B cell (primary cell): Measurements from ENCODE around the gene RSPH3.

ENCODE experiments used
- EZH2 ChIP-seq: IDR thresholded peaks from 2 replicates; pipeline ENCODE4 v1.6.1; 2012; ENCODE audit warnings: borderline replicate concordance, low read depth, mild to moderate bottlenecking, moderate library complexity, low read length; ENCODE audit not compliant: insufficient read depth, poor library complexity, severe bottlenecking
- TF ChIP-seq, protein P1 (sequence below): fragments of 200-600 bp; IDR thresholded peaks from one replicate; pipeline ENCODE4 v1.8.0; 2022; ENCODE audit warnings: antibody characterized with exemption, mild to moderate bottlenecking

DNA sequence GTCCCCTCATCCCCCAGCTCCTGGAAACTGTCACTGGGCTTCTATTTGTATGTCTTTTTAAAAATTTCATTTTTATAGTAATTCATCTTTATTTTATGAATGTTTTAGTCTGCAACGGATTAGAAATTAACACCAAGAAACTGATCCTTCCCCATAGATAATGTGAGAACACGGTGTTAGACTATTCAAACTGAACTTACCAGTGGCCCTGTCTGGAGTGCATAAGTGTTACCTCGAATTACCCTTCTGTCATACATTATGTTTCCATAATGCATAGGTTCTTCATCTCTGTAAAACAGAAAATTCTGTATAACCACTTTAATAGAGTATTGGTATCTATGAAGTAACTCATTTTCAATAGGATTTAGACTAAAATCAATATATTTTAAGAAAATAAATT is 6.4 kb downstream of the RSPH3 start:
- TF ChIP-seq, protein P1, sequence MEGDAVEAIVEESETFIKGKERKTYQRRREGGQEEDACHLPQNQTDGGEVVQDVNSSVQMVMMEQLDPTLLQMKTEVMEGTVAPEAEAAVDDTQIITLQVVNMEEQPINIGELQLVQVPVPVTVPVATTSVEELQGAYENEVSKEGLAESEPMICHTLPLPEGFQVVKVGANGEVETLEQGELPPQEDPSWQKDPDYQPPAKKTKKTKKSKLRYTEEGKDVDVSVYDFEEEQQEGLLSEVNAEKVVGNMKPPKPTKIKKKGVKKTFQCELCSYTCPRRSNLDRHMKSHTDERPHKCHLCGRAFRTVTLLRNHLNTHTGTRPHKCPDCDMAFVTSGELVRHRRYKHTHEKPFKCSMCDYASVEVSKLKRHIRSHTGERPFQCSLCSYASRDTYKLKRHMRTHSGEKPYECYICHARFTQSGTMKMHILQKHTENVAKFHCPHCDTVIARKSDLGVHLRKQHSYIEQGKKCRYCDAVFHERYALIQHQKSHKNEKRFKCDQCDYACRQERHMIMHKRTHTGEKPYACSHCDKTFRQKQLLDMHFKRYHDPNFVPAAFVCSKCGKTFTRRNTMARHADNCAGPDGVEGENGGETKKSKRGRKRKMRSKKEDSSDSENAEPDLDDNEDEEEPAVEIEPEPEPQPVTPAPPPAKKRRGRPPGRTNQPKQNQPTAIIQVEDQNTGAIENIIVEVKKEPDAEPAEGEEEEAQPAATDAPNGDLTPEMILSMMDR, result no peak
- no peak for TF ChIP-seq EZH2
